ENCODE data around the gene NEURL1B.

DNA sequence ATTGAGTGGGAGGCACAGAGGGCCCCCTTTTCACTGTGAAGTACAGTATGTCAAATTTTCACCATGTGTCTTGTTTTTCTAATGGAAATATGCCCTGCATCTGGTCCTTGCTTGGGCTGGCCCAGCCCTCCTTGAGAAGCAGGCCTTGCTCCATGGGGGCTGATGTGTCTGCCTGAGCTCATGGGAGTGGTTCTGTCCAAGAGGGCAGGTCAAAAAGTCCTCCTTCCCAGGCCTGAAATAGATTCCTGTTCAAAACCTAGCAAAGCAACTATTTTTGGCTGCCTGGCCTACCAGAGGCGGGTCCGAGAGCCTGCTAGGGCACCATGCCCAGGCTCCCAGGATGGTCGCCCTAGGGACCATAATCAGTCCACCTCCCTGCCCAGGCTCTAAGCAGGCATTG, 40.5 kb upstream of the NEURL1B start:
- TF ChIP-seq POLR2A (IDR thresholded peaks at IDR 0.05; ENCODE audit: low read depth, low read length) (no peak), MEF2A (IDR thresholded peaks at IDR 0.05; ENCODE audit: insufficient read depth, low read depth, low read length) (no peak), HDAC2 (IDR thresholded peaks at IDR 0.05) (no peak), BRCA1 (IDR thresholded peaks at IDR 0.05; ENCODE audit: low read depth, low read length) (no peak), EZH2 (IDR thresholded peaks at IDR 0.05; ENCODE audit: borderline replicate concordance, control insufficient read depth, low read depth, low read length) (no peak), SIX5 (IDR thresholded peaks at IDR 0.05; ENCODE audit: low read depth, low read length, severe bottlenecking) (no peak), CBX5 (IDR thresholded peaks at IDR 0.05; ENCODE audit: low read depth) (no peak), POLR2AphosphoS5 (IDR thresholded peaks at IDR 0.05; ENCODE audit: low read length) (no peak), NFYB (IDR thresholded peaks at IDR 0.05; ENCODE audit: insufficient read depth, low read depth, low read length) (no peak), STAT3 (IDR thresholded peaks at IDR 0.05; ENCODE audit: low read depth, low read length) (no peak), ASH2L (IDR thresholded peaks at IDR 0.05; ENCODE audit: borderline replicate concordance, low read depth) (no peak)
- TF ChIP-seq, protein P1, sequence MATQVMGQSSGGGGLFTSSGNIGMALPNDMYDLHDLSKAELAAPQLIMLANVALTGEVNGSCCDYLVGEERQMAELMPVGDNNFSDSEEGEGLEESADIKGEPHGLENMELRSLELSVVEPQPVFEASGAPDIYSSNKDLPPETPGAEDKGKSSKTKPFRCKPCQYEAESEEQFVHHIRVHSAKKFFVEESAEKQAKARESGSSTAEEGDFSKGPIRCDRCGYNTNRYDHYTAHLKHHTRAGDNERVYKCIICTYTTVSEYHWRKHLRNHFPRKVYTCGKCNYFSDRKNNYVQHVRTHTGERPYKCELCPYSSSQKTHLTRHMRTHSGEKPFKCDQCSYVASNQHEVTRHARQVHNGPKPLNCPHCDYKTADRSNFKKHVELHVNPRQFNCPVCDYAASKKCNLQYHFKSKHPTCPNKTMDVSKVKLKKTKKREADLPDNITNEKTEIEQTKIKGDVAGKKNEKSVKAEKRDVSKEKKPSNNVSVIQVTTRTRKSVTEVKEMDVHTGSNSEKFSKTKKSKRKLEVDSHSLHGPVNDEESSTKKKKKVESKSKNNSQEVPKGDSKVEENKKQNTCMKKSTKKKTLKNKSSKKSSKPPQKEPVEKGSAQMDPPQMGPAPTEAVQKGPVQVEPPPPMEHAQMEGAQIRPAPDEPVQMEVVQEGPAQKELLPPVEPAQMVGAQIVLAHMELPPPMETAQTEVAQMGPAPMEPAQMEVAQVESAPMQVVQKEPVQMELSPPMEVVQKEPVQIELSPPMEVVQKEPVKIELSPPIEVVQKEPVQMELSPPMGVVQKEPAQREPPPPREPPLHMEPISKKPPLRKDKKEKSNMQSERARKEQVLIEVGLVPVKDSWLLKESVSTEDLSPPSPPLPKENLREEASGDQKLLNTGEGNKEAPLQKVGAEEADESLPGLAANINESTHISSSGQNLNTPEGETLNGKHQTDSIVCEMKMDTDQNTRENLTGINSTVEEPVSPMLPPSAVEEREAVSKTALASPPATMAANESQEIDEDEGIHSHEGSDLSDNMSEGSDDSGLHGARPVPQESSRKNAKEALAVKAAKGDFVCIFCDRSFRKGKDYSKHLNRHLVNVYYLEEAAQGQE (IDR thresholded peaks at IDR 0.05; ENCODE audit: low read depth, low read length) = no peak
- TF ChIP-seq, protein P2, sequence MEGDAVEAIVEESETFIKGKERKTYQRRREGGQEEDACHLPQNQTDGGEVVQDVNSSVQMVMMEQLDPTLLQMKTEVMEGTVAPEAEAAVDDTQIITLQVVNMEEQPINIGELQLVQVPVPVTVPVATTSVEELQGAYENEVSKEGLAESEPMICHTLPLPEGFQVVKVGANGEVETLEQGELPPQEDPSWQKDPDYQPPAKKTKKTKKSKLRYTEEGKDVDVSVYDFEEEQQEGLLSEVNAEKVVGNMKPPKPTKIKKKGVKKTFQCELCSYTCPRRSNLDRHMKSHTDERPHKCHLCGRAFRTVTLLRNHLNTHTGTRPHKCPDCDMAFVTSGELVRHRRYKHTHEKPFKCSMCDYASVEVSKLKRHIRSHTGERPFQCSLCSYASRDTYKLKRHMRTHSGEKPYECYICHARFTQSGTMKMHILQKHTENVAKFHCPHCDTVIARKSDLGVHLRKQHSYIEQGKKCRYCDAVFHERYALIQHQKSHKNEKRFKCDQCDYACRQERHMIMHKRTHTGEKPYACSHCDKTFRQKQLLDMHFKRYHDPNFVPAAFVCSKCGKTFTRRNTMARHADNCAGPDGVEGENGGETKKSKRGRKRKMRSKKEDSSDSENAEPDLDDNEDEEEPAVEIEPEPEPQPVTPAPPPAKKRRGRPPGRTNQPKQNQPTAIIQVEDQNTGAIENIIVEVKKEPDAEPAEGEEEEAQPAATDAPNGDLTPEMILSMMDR (IDR thresholded peaks at IDR 0.05 in 2 of 3, conservative IDR thresholded peaks at IDR 0.05 in 1 of 3; ENCODE audit: control insufficient read depth in 2 of 3, extremely low read depth in 1 of 3, insufficient read depth in 1 of 3, low read depth in 3 of 3, low read length in 3 of 3) = no peak
- TF ChIP-seq, protein P3, sequence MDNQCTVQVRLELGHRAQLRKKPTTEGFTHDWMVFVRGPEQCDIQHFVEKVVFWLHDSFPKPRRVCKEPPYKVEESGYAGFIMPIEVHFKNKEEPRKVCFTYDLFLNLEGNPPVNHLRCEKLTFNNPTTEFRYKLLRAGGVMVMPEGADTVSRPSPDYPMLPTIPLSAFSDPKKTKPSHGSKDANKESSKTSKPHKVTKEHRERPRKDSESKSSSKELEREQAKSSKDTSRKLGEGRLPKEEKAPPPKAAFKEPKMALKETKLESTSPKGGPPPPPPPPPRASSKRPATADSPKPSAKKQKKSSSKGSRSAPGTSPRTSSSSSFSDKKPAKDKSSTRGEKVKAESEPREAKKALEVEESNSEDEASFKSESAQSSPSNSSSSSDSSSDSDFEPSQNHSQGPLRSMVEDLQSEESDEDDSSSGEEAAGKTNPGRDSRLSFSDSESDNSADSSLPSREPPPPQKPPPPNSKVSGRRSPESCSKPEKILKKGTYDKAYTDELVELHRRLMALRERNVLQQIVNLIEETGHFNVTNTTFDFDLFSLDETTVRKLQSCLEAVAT (IDR thresholded peaks at IDR 0.05) = no peak
